HCT116 (cell line): ENCODE measurements around the gene MAP2K5. TPM values are rescaled to one million over a fixed set of nuclear protein-coding genes. Genes with fewer than 3 reads are reported as not detected.

Source experiments
- ATAC-seq: fragments of 200-7000 bp; cut with Tn5 transposase; 2 replicates; pipeline ENCODE4 v1.9.1; 2020; ENCODE audit warnings: mild to moderate bottlenecking, moderate library complexity
- BruUV-seq: library from RNA; stranded (reverse); fragments of 400-500 nt; replicated peaks from 2 replicates; lab custom pipeline; 2021; lab: Mats Ljungman, UMichigan
- CTCF ChIA-PET: fragments of 300-600 bp; sonication (Branson Sonifier 250); formaldehyde crosslinking; loops from one replicate; lab custom pipeline; 2021; ENCODE audit warnings: antibody characterized with exemption; lab: Charles Lee
- POLR2A ChIA-PET: fragments of 300-600, 350-600 bp; sonication (Branson Sonifier 250); formaldehyde crosslinking; loops from one replicate; lab custom pipeline; 2021; ENCODE audit warnings: antibody characterized with exemption; lab: Charles Lee
- RAD21 ChIA-PET, 2 experiments: fragments of 300-600 bp; sonication (Branson Sonifier 250); formaldehyde crosslinking; loops; one replicate each; lab custom pipeline; 2023; ENCODE audit warnings: low total read pairs in 2 of 2; ENCODE audit not compliant: uncharacterized antibody in 2 of 2, unreplicated experiment in 2 of 2, low non-redundant PET in 1 of 2; lab: Charles Lee
- DNase-seq: peaks from one replicate; pipeline ENCODE4 v3.0.0-alpha.2; 2010; ENCODE audit warnings: low read depth, low spot score
- H2AFZ ChIP-seq: fragments of 200-600 bp; shearing (Covaris generic), sonication (generic); 2 replicates; pipeline ENCODE4 v1.6.1; 2017; ENCODE audit warnings: low read depth, mixed run types, mixed read lengths, antibody characterized with exemption, low read length; ENCODE audit not compliant: poor library complexity, severe bottlenecking
- H3K27ac ChIP-seq: 2 replicates; pipeline ENCODE4 v1.5.1; 2012; ENCODE audit warnings: low read depth, low read length
- H3K27me3 ChIP-seq: fragments of 200-600 bp; sonication (generic); 2 replicates; pipeline ENCODE4 v1.6.1; 2016; ENCODE audit warnings: mixed run types, low read length, mixed read lengths; ENCODE audit not compliant: insufficient read depth
- H3K36me3 ChIP-seq, 2 experiments: fragments of 200-500 bp in 1 of 2; fragments of 200-600 bp in 1 of 2; sonication (Bioruptor generic) in 1 of 2; sonication (generic) in 1 of 2; 2 replicates each; pipeline versions ENCODE4 v1.5.1 to v1.6.1; 2014 to 2016; ENCODE audit warnings: low read length in 2 of 2, inconsistent platforms in 1 of 2, mixed read lengths in 1 of 2, mixed run types in 1 of 2; ENCODE audit not compliant: insufficient read depth in 2 of 2, control insufficient read depth in 1 of 2
- H3K4me1 ChIP-seq, 2 experiments: fragments of 200-600 bp in 1 of 2; sonication (generic) in 1 of 2; 2 replicates each; pipeline versions ENCODE4 v1.5.1 to v1.6.1; 2012 to 2017; ENCODE audit warnings: low read length in 2 of 2, inconsistent platforms in 1 of 2, mild to moderate bottlenecking in 1 of 2, mixed read lengths in 1 of 2, mixed run types in 1 of 2, moderate library complexity in 1 of 2; ENCODE audit not compliant: insufficient read depth in 2 of 2, control insufficient read depth in 1 of 2
- H3K4me2 ChIP-seq: fragments of 200-600 bp; sonication (generic); 2 replicates; pipeline ENCODE4 v1.6.1; 2017; ENCODE audit warnings: mixed run types, low read length, mixed read lengths
- H3K4me3 ChIP-seq, 2 experiments: fragments of 200-600 bp in 1 of 2; sonication (generic) in 1 of 2; replicated peaks in 1 of 2; 2 replicates each; pipeline ENCODE4 v1.5.1; 2011 to 2016; ENCODE audit warnings: low read length in 2 of 2, control low read depth in 1 of 2, low read depth in 1 of 2, mild to moderate bottlenecking in 1 of 2, mixed read lengths in 1 of 2, mixed run types in 1 of 2
- H3K79me2 ChIP-seq: fragments of 200-600 bp; sonication (generic); 2 replicates; pipeline ENCODE4 v1.6.1; 2017; ENCODE audit warnings: mild to moderate bottlenecking, mixed run types, low read length, moderate library complexity, mixed read lengths; ENCODE audit not compliant: insufficient read depth
- H3K9ac ChIP-seq: fragments of 200-600 bp; sonication (generic); 2 replicates; pipeline ENCODE4 v1.6.1; 2016; ENCODE audit warnings: low read length, mixed read lengths
- H3K9me2 ChIP-seq: fragments of 200-600 bp; sonication (generic), shearing (Covaris generic); 2 replicates; pipeline ENCODE4 v1.6.1; 2017; ENCODE audit warnings: mixed run types, mild to moderate bottlenecking, moderate library complexity; ENCODE audit not compliant: insufficient read depth
- H3K9me3 ChIP-seq, 2 experiments: fragments of 200-500 bp in 1 of 2; fragments of 200-600 bp in 1 of 2; sonication (Bioruptor generic) in 1 of 2; sonication (generic) in 1 of 2; 2 replicates each; pipeline ENCODE4 v1.6.1; 2014 to 2017; ENCODE audit warnings: low read length in 2 of 2, mixed read lengths in 2 of 2, inconsistent platforms in 1 of 2, low read depth in 1 of 2, mild to moderate bottlenecking in 1 of 2, mixed run types in 1 of 2, moderate library complexity in 1 of 2; ENCODE audit not compliant: control insufficient read depth in 1 of 2, insufficient read depth in 1 of 2
- H4K20me1 ChIP-seq: fragments of 200-600 bp; sonication (generic), shearing (Covaris generic); 2 replicates; pipeline ENCODE4 v1.6.1; 2017; ENCODE audit warnings: mixed run types, mild to moderate bottlenecking, moderate library complexity; ENCODE audit not compliant: insufficient read depth
- CBX3 ChIP-seq: IDR thresholded peaks from 2 replicates; pipeline ENCODE4 v1.6.1; 2012; ENCODE audit warnings: low read depth
- ELF1 ChIP-seq: IDR thresholded peaks from 2 replicates; pipeline ENCODE4 v1.6.1; 2012; ENCODE audit warnings: low read depth, borderline replicate concordance
- FOSL1 ChIP-seq: IDR thresholded peaks from 2 replicates; pipeline ENCODE4 v1.6.1; 2012; ENCODE audit warnings: low read depth
- JUND ChIP-seq: IDR thresholded peaks from 2 replicates; pipeline ENCODE4 v1.6.1; 2012
- POLR2AphosphoS5 ChIP-seq: IDR thresholded peaks from 2 replicates; pipeline ENCODE4 v1.6.1; 2011; ENCODE audit warnings: mild to moderate bottlenecking, low read depth, low read length, moderate library complexity
- SRF ChIP-seq: IDR thresholded peaks from 2 replicates; pipeline ENCODE4 v1.6.1; 2012; ENCODE audit warnings: low read depth
- TCF7L2 ChIP-seq: IDR thresholded peaks from 2 replicates; pipeline ENCODE4 v1.7.0; 2011; ENCODE audit warnings: borderline replicate concordance, inconsistent platforms; ENCODE audit not compliant: insufficient read depth, insufficient read length; ENCODE audit errors: extremely low read depth
- ZBTB33 ChIP-seq: IDR thresholded peaks from 2 replicates; pipeline ENCODE4 v1.6.1; 2011; ENCODE audit warnings: mild to moderate bottlenecking, low read length, moderate library complexity; ENCODE audit not compliant: insufficient replicate concordance; ENCODE audit errors: extremely low read depth
- ZNF274 ChIP-seq: fragments of 200-500 bp; sonication (Bioruptor generic); IDR thresholded peaks from 2 replicates; pipeline ENCODE4 v1.6.1; 2014; ENCODE audit warnings: mild to moderate bottlenecking, low read depth, low read length, inconsistent platforms
- intact Hi-C: fragments of 100-400 bp; cut with micrococcal nuclease; formaldehyde crosslinking; loops from 2 replicates; pipeline ENCODE4 v1.10.0; 2022
- total RNA-seq: library from RNA; stranded (reverse); gene quantifications from one replicate; pipeline ENCODE4 v1.2.1, GENCODE V29; 2021; ENCODE audit not compliant: unreplicated experiment
- TF ChIP-seq, protein P1 (sequence below), 3 experiments: fragments of 200-600 bp in 1 of 3; sonication (generic) in 1 of 3; IDR thresholded peaks in 2 of 3; conservative IDR thresholded peaks in 1 of 3; 2 replicates each; pipeline ENCODE4 v1.5.1; 2012 to 2017; ENCODE audit warnings: low read depth in 2 of 3, low read length in 2 of 3, antibody characterized with exemption in 1 of 3, borderline replicate concordance in 1 of 3, control low read depth in 1 of 3, mild to moderate bottlenecking in 1 of 3, mixed read lengths in 1 of 3, mixed run types in 1 of 3, moderate library complexity in 1 of 3; ENCODE audit not compliant: insufficient read depth in 1 of 3
- TF ChIP-seq, protein P2 (sequence below): IDR thresholded peaks from 2 replicates; pipeline ENCODE4 v1.6.1; 2012

MAP2K5 gene
- total RNA-seq, 1 experiment from 2014 or later = 15.6 TPM

GRCh38 chr15:67794832-67795574 is 252.5 kb downstream of the MAP2K5 start:
- intact Hi-C loops = no loop called here
- no peak overlapping the region for H3K9ac ChIP-seq
- TF ChIP-seq POLR2AphosphoS5 (no peak), ELF1 (no peak), JUND (no peak), FOSL1 (no peak), ZBTB33 (no peak), SRF (no peak), TCF7L2 (no peak), CBX3 (no peak), ZNF274 (no peak)
- TF ChIP-seq, protein P1, sequence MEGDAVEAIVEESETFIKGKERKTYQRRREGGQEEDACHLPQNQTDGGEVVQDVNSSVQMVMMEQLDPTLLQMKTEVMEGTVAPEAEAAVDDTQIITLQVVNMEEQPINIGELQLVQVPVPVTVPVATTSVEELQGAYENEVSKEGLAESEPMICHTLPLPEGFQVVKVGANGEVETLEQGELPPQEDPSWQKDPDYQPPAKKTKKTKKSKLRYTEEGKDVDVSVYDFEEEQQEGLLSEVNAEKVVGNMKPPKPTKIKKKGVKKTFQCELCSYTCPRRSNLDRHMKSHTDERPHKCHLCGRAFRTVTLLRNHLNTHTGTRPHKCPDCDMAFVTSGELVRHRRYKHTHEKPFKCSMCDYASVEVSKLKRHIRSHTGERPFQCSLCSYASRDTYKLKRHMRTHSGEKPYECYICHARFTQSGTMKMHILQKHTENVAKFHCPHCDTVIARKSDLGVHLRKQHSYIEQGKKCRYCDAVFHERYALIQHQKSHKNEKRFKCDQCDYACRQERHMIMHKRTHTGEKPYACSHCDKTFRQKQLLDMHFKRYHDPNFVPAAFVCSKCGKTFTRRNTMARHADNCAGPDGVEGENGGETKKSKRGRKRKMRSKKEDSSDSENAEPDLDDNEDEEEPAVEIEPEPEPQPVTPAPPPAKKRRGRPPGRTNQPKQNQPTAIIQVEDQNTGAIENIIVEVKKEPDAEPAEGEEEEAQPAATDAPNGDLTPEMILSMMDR (IDR thresholded peaks at IDR 0.05 in 2 of 3, conservative IDR thresholded peaks at IDR 0.05 in 1 of 3; ENCODE audit: borderline replicate concordance in 1 of 3, insufficient read depth in 1 of 3, low read depth in 2 of 3, low read length in 2 of 3) = no peak
- TF ChIP-seq, protein P2, sequence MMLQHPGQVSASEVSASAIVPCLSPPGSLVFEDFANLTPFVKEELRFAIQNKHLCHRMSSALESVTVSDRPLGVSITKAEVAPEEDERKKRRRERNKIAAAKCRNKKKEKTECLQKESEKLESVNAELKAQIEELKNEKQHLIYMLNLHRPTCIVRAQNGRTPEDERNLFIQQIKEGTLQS = no peak
- H3K79me2 ChIP-seq = no peaks in the 10 kb centered on the region
- no peaks in the 10 kb centered on the region for H3K4me1 ChIP-seq
- BruUV-seq = no TSS peak
- ATAC-seq = no peak
- DNase-seq = no peak
- RAD21 ChIA-PET = no interaction called here
- H3K36me3 ChIP-seq = no peaks in the 10 kb centered on the region
- CTCF ChIA-PET = no interaction called here
- POLR2A ChIA-PET = no interaction called here
- H3K9me2 ChIP-seq = no peaks in the 10 kb centered on the region
- no peak overlapping the region for H3K27ac ChIP-seq
- H2AFZ ChIP-seq = no peak overlapping the region
- no peaks in the 10 kb centered on the region for H3K27me3 ChIP-seq
- no peak overlapping the region for H3K4me3 ChIP-seq
- 0 out of 4 replicates have a peak, but pooled peaks cover 0 to 5% of the 10 kb centered on the region in 2 experiments for H3K9me3 ChIP-seq
- H4K20me1 ChIP-seq = no peaks in the 10 kb centered on the region
- H3K4me2 ChIP-seq = no peak overlapping the region
